Measurements from ENCODE around the gene ZBTB16.

ZBTB16 gene

DNA sequence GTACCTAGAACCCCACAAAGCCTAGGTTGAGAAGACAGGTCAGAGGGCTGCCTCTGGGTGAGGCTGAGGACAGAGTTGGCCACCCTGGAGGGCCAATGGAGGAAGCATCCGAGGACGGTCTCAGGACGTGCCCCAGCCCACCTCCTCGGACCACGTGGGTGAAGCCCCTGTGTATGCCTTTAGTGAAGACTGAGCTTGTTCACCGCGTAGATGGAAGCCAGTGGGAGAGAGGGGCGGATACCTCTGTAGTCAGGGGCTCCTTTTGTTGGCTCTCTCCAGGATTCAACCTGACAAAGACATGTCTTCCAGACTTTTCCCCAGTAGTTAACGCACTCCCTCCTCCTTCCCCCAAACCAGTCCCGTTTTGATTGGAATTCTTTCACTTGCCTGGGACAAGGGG is 110.7 kb downstream of the ZBTB16 start:
- no peak for DNase-seq

DNA sequence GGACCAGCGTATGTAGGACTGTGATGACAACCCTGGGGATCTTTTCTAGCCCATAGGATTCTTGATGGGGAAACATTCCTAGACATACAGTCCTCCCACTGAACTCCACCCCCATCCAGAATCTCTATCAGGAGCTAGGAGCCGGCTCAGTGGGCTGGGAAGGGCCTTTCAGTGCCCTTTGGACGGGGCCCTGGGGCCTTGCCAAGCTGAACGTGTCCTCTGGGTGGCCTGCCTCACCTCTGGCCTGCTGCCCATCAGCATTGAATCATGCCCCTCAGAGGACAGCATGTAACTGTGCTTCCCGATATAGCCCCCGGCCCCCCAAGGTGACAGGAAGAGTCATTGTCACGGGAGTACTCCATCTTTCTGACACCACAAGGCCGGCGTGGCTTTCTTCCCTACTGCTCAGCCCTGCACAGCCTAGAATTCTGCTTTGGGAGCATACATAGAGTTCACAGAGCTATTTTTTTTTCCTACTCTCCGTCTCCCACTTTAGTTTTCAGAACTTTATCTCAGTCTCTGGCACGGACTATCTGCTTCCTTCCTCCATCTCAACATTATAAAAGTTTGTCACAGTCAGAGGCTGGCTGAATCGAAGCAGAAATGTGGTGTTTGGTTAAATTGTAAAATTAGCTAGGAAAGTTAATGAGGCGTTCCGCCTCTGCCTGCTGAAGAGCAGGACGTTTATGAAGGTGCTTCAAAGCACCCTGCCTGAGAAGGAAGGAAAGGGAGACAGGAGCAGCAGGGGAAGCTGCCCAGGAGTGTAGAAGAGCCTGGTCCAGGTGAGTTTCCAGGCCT is 111.9 kb downstream of the ZBTB16 start:
- no peak for DNase-seq

DNA sequence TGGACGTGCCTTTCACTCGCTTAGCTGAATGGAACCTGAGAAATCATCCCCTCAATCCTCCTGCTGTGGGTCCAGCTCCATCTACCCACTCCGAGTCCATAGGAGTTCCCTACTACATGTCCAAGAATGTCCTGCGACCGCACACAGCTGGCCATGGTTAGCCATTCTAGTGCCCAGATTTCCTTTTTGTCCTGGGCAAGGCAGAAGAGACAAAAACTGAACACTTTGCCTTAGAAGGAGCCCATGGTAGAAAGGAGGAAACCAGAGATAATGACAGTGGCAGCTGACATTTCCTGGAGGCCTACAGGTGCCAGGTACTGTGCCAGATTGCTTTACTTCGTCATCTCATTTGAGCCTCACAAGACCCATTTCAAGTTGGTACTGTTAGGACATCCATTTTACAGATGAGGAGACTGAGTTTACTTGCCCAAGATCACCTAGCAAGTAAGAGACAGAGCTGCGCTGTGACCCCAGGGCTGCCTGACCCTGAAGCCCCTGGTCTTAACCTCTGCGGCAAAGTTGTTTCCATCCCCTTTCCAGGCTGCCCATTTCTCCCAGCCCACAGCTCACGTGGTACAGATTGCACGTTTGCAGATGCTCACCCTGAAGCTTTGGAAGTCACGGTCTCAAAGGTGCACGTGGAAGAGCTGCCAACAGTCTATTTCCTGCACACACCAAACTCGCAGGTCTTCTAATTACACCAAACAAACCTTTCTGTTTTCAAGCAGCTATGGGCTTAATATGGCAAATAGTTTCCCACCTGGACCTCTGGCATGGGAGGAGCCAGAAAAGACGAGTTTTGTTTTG is 112.7 kb downstream of the ZBTB16 start:
- DNase-seq = no peak

DNA sequence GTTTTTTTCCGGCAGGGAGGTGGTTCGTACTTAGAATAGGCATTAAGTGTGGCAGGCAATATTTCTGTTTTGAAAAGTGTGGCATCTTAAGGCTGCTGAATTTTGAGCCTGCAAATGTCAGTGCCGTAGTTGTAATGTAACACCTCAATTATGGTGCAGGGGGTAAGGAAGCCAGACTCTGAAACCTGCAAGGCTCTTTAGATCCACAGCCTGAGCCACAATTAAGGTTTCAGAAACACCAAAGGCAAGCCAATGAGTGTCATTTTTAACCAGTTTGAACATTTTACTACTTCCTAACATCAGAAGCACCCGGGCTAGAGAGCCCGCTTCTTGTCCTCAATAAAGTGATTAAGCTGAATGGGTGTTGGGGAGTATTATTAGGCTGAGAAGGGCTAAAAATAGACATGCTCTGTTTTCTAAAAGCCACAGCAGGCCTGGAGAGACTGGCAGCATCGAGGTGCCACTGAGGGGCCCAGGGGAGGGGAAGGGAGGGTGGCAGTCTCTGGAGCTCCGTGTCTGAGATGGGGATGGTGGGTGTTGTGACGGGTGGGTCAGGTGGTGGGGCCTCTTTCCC is 113.4 kb downstream of the ZBTB16 start:
- no peak for DNase-seq

DNA sequence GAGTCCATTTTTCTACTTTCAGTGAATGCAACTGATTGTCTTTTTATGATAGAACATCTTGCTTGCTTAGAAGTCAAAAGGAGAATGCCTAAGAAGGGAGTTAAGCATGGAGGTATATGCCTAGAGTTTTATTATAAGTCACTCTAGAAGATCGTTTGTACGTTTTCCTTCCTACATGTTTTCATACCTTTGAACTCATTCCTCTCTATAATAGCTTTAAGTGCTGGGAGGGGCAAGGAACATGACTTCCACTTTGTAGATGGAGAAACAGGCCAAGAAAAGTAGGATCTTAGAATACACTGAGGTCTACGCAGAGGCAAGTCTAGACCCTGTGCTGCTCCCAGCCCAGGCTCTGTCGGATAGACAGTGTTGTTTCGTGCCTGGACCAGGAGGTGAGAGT is 114.3 kb downstream of the ZBTB16 start:
- DNase-seq = no peak

DNA sequence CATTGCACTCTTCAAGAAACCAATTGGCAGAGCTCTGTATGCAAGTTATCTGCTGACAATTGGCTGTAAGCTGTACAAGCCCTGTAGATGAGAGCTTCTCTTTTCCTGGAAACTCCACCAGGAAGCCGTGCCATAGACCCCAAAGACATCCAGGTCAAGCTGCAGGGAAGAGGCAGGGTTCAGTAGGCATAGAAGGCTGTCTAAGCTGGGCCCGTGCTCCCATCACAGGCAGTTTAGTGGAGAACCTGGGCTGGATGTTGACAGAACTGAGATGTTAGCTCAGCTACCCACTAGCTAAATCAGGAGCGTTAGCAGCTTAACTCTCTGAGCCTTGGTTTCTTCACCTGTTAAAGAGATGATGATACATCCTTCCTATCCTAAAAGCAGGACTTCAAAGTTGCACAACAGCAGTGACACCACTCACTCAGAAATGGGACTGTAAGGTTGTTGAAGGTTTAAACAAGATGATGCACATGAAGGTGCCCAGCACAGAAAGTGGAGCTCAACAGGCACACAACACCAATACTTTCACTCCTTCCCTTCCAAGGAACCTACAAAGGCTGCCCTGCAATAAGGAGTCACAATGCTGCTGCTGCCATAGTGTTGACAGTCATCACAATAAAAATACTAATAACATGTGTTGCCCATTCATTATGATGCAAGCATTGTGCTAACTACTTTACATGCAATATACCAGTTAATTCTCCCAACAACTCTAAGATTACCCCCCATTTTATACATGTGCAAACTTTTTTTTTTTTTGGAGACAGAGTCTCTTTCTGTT is 115.4 kb downstream of the ZBTB16 start:
- DNase-seq = no peak

DNA sequence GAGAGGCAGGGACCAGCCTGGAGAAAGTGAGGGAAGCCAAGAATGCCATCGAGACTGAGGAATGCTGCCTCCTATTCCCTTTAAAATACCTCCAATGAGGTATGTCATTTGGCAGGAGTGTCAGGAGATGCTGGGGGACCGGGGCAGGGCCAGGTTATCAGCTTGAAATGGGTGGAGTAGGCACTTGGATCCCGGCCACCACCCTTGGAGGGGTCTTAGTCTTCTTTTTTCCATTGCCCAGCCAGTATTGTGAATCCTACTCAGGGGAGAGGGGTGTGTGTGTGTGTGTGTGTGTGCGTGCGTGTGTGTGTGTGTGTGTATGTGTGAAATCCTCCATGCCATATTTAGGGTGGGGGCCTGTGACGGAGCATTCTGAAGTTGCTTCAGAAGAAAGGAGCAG is 116.2 kb downstream of the ZBTB16 start:
- no peak for DNase-seq

DNA sequence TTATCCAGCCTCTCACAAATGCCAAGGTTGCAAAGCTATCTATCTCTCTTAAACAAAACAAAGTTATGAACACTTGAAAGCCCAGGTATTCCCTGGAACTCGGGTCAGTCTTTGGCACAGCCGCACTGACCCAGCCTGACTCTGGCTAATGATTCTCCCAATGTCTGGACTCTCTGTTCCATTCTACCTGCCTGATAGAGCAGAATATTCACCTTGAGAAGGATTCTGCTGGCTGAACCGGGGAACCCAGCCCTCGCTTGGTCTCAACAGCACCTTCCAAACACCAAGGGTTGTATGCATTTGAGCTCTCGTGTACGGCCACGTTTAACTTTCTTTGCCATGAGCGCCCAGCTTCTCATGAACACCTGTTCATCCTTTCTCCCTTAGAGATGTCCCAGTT is 116.8 kb downstream of the ZBTB16 start:
- no peak for DNase-seq

DNA sequence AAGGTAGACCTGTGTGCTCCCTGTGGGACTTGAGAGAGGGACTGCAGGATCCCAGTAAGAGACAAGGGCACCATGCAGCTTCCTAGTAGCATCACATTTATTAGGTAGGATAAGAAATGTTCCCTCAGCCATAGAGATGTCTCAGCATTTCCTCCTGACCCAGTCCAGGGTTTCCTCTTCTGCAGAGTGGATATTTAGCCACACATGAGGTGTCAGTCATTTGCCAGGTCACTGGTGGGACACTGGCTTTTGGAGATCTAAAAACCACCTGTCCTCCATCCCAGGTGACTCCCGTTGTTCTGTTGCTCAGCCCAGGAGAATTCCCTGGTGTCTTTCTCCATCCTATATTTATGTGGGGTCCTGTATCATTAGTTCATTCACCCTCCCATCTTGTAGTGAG is 119.1 kb downstream of the ZBTB16 start:
- no peak for DNase-seq

DNA sequence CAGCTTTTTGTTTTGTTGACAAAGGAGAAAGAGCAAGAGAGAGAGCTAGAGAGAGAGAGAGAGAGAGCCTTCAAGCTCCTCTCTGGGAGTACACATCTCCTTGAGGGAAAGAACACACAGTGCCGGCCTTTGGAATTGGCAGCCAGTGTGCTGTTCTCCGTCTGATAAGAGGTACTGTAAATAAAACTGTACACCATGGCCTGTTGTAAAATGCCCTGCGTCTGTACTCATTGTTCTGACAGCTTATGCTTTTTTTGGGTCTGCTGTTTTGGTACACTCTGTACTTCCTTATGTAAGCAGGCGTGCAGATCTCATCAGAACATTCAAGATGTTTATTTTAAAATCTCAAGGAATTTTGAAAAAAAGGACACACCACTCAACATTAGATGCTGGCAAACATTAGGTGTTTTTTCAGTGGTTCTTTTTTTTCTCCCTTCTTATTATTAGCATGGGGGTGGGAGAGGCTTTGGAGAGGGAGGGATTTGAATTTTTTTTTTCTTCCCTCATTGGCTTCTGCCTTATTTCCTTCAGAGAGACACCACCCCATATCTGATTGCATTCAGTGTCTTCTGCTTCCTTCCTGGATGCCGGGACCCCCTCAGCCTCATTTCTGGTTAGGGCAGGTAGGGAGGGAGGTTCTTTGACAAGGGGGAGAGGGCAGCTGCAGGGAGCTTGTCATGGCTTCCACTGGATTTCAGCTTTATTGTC is 119.9 kb downstream of the ZBTB16 start:
- no peak for DNase-seq

DNA sequence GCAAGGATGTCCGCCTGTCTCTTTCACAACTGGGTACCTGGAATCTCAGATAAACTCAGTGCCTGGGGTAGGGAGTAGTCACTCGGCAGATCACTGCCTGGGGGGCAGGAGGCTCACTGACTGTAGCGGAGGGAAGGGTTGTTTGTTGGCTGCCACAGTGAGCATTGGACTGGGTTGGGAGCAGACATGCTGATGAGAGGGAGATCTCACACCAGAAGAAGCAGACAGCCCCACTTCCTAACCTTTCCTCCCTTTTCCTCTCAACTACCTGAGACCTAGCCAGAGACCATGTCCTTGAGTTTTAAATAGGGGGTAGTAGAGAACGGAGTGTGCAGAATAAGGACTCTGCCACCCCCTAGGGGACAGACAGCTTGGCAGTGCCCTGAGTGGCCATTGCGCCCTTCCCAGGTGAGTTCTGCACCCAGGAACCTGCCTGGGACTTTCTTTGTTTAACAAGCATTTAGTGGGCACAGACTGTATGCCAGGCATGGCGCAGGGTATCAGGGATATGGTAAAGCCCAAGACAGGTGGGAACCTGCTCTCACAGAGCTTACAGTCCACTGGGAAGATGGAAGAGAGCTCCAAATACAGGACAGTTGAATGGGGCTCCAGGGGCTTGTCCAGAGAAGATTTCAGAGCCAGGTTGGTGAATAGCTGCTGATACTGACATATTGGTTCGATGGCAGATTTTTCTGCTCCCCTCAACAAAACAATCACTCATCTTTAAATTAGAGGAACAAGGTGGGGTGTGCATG is 121.0 kb downstream of the ZBTB16 start:
- DNase-seq = no peak

DNA sequence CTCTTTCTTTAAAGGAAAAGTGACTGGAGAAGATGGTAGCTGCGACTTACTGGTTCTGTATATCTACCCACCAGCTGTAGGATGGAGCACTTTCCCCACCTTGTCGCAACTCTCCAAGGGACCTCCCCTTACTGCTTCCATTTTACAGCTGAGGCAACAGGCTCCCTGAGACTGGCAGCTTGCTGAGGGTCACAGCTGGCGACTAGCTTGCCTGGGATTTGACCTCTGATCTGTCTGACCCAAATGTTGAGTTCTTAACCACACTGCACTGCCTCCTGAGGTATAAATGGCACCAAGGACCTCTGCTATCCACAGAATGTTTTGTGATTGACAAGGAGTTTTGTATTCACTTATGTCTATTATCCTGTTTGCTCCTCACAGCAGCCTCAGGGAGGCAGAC is 121.7 kb downstream of the ZBTB16 start:
- DNase-seq = no peak

DNA sequence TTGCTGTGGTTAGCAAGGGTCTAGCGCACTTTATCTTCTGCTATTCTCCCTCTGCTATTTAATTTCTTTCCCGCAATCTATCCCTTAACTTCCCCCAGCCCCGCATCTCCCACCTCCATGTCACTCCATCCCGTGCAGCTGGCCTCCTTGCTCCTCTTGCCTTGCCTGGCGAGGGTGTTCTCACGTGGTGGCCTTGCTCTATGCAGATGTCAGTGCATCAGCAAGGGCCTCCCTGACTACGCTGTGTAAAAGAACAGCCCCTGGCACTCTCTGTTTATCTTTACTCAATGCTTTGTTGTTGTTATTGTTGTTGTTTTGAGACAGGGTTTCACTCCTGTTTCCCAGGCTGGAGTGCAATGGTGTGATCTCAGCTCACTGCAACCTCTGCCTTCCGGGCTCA is 122.2 kb downstream of the ZBTB16 start:
- no peak for DNase-seq

DNA sequence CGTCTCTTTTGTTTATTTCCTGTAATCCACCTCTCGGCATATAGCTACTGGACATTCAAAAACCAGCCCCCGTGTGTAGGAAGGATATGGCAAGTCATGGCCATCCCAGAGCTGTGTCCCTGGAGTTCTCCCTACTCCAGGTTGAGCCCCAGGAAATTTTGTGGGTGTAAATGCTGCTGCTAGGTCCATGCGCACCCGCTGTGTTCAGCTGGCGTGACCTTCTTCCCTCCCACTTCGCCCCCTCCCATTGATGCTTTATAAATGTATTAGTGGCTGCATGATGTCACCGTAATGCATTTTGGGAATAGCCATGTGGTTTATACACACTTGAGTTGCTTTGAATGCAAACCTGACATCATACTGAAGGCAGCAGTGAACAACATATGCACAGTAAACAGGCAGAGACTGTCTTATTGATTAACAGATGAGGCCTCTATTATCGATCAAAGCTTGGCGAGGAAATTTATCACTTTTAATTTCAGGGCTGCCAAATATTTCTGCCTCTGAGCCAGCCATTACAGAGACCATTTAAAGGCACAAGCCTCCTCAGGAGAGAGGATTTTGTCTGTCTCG is 123.0 kb downstream of the ZBTB16 start:
- no peak for DNase-seq

DNA sequence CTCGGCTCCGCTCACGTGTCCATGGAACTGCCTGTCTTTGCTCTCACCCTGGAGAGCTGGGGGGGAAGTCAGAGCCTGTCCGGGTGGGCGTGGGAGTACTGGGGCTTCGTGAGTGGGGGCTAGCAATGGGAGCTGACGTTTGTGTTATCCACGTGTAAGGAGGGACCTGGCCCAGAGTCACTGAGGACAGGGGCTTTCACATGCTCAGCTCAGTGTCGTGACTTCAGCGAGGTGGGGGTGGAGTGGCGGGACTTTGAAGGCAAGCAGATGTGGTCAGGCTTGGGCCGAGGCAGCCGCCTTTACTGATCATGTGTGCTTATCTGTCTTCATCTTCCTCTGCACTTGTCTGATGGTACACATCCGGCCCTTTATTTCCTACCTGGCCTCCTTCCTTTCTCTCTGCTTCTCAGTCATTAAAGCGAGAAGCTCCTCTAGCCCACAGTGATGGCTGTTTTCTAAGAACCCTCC is 123.6 kb downstream of the ZBTB16 start:
- DNase-seq = no peak

DNA sequence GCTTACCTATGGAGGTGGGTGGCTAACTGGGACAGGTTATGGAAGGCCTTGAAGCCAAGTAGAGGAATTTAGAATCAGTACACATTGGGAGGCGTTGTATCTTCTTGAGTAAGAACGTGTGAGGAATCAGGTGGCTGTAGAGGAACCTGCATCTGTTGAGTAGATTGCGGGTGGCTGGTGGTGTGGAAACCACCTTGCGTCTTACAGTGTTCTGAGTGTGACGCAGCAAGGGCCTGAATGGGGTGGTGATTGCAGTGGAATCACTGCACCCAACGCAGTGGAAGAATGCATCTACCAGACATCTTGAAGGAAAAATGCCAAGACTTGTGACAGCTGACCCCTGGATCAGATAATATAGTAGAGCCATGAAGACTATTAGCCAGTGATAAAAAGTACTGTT is 125.9 kb downstream of the ZBTB16 start:
- no peak for DNase-seq

DNA sequence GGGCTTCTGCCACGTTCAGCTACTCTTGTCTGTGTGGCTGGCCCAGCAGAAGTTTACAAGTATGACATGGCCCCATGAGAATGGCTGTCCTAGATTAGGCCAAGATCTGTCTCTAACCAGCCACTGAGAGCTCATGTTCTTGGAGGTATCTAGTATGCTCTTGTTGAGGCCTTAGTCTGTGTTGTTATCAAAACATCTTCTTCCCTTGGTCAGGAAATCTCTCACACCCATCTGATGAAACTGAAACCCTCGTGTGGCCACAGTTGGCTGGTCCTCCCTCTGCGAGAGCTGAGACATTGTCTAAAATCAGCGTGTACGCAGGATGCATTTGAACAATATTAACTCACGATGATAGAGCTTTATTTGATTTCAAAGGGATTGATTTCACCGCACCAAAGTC is 127.7 kb downstream of the ZBTB16 start:
- DNase-seq = no peak

DNA sequence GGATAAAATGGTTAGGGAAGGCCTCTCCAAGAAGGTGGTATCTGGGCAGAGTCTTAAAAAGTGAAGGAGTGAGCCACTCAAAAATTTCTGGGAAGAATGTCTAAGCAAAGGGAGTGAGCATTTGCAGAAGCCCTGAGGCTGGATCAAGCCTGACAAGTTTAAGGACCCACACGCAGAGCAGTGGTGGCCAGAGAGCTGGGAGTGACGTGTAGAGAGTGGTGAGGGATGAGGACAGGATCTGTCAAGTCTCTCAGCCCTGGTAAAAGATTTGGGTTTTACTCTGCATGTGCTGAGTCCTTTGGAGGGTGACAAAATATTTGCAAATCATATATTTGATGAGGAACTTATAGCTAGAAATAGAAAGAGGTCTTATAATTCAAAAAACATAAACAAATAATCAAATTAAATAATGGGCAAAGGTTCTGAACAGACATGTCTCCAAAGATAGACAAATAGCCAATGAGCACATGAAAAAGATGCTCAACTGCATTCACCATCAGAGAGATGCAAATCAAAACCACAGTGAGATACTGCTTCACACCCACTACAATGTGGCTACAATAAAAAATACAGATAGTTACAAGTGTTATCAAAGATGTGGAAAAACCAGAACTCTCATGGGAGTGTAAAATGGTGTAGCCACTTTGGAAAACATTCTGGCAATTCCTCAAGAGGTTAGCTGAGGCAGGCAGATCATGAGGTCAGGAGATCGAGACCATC is 129.5 kb downstream of the ZBTB16 start:
- no peak for DNase-seq

DNA sequence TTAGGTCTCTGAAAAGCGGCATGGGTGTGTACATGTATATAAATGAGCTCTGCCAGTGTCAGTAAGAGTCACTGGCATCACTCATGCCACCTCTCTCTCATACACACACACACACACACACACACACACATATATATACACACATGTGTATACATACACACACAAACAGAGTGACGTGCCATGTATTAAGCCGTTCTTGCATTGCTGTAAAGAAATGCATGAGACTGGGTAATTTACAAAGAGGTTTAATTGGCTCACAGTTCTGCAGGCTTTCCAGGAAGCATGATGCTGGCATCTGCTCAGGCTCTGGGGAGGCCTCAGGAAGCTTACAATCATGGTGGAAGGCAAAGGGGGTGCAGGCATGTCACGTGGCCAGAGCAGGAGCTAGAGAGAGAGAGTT is 131.1 kb downstream of the ZBTB16 start:
- no peak for DNase-seq

DNA sequence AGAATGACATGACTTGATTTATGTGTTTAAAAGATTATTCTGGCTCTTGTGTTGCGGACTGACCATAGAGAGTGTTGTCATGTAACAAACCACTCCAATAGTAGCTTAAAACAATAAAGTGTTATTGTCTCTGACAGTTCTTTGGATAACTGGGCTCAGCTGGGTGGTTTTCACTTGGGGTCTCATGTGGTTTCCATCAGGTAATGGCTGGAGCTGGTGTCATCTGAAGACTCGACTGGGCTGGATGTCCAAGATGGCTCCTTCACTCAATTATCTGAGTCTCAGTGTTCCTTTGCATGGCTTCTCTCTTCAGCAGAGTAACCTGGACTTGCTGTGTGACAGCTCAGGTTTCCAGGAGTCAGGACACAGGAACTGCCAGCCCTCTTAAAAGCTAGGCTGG is 132.4 kb downstream of the ZBTB16 start:
- DNase-seq = no peak
